LNCAP (cell line): ENCODE measurements around the gene STIMATE.

Experiments used
- TF ChIP-seq, protein P1 (sequence below): fragments of 450-650 bp; IDR thresholded peaks from 2 replicates; pipeline ENCODE4 v1.5.1; 2017; ENCODE audit warnings: mild to moderate bottlenecking

The STIMATE gene

DNA sequence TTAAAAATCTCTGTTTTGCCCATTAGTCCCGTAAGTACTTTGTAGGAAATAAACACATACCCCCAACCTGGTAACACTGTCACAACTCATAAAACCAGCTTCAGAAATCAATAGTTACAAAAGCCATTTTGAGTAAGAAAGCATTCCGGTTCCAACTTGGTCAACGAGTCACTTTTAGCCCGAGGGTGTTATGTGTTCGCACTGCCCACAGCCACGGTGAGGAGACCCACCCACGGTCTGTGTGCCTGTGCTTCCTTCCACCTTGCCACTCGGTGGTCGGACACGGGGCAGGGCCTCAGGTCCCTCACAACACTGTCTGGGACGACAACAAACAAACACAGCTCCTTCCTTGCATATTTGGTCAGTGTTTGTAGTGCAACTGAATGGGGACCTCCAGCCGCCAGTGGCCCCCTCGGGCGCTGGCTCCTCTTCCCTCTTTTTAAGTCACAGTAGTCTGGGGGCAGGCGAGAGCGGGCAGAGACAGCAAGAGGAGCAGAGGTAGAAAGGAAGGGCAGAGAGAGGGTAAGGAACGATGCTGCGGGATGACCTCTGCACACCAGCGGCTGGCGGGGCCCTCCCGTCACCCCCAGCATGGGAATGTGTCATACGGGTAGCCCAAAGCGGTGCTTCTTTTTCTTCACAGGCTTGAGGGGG lies 57.3 kb downstream of the STIMATE start:
- TF ChIP-seq, protein P1, sequence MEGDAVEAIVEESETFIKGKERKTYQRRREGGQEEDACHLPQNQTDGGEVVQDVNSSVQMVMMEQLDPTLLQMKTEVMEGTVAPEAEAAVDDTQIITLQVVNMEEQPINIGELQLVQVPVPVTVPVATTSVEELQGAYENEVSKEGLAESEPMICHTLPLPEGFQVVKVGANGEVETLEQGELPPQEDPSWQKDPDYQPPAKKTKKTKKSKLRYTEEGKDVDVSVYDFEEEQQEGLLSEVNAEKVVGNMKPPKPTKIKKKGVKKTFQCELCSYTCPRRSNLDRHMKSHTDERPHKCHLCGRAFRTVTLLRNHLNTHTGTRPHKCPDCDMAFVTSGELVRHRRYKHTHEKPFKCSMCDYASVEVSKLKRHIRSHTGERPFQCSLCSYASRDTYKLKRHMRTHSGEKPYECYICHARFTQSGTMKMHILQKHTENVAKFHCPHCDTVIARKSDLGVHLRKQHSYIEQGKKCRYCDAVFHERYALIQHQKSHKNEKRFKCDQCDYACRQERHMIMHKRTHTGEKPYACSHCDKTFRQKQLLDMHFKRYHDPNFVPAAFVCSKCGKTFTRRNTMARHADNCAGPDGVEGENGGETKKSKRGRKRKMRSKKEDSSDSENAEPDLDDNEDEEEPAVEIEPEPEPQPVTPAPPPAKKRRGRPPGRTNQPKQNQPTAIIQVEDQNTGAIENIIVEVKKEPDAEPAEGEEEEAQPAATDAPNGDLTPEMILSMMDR, result no peak

DNA sequence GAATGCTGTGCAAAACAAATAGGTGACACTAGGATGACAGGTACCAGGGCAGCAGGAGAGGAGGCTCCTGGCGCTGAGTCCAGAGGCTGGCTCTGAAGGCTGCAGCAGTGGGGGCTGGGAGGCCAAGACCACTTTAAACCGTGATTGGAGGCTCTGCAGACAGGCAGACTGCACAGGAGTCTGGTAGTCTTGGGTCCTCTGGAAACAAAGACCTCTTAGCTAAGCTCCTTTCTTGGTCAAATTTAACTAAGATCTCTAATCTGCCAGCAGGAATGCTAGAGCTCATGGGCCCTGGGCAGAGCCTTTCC lies 58.1 kb downstream of the STIMATE start:
- TF ChIP-seq, protein P1, result no peak

DNA sequence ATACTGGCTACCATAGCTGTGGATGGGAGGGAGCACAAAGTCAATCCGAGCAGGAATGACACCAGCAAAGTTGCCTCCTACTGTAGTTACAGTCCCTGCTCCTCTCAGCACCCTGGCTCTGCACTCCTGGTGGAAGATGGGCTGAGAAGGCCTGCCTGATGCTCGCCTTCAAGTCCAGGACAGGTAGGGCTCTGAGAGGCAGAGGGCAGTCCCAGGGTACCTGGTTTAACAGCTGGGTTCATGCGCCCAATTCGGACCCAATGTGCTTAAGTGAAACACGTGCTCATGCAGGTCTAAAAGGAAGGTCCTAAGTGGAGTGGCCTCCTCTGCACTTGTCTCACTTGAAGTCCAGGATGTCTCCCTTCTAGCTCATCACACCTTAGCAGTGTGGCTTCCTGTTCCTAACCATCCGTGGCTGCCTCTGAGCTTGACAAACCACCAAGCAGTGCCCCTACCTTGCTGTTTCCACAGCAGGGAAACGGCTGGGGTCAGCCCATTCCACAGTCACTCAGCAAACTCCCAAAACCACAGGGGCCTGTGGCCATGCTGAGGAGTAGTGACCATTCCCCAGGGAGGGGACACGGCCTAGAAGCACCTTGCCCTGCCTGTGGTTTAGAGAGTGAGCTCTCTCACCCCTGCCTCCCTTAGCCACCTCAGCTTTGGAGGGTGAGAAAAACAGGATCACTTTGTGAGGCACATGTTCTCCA lies 58.6 kb downstream of the STIMATE start:
- TF ChIP-seq, protein P1, result no peak

DNA sequence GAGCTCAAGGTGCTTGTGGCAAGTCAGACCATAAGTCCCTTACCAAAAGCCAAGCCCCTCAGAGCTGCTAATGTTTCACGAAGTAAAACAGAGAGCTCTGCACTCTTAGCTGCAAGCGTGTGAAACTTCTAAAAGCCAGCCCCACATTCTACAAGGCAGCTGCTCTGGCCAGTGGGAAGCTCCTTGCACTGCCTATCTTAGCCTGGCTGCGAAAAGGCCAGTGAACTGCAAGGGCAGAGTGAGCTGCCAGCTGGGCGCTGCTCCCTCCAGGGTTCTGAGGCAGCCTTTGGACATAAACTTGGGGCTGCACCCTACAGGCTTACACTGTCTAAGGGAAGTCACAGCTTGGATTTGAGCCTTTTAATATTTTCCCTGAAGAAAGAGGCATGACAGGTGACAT lies 60.4 kb downstream of the STIMATE start:
- TF ChIP-seq, protein P1, result no peak

DNA sequence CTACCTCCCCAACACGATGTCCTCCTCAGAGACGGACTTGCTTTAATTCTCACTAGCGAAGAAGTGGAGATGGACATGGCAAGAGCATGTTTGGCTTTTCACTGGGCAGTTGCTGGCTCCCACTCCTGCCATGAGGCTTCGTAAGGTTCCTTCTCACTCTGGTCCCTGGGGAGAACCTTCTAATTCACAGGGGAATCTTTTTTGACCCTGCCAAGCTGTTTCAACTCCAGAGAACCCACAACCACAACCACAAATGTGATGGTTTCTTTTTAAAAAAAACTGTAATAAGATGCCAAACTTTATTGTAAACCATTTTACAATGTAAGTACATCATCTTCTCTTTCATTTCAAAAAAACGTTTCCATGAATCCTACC lies 60.9 kb downstream of the STIMATE start:
- TF ChIP-seq, protein P1, result no peak

DNA sequence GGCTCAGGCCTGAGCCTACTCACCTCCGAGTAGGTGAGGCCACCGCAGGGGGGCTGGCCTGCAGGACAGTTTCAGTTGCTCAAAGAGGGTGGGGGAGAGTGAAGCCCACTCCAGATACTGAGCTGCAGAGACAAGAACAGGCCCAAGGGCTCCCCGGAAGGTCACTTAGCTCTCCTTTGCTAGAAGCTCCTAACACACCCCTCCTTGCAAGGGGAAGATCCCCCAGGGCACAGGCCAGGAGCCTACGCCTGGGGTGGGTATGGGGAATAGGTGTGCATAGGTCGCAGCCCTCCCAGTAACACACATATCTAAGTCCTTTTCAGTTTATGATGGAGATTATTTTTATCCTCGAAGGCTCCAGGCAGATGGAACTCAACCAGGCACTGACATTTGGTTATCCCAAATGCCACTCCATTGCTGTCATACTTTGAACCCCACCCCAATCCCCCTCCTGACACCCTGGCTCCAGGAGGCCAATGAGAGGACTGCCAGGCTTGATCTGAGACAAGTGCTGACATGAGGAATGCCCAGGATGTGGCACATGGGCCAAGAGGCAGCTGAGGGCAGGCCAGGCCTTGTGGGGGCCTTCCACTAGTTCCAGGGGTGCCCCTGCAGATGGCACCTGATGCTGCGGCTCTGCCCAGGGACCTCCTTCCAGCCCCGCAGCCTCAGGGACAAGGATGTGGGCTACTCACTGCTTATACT lies 61.4 kb downstream of the STIMATE start:
- TF ChIP-seq, protein P1, result no peak

DNA sequence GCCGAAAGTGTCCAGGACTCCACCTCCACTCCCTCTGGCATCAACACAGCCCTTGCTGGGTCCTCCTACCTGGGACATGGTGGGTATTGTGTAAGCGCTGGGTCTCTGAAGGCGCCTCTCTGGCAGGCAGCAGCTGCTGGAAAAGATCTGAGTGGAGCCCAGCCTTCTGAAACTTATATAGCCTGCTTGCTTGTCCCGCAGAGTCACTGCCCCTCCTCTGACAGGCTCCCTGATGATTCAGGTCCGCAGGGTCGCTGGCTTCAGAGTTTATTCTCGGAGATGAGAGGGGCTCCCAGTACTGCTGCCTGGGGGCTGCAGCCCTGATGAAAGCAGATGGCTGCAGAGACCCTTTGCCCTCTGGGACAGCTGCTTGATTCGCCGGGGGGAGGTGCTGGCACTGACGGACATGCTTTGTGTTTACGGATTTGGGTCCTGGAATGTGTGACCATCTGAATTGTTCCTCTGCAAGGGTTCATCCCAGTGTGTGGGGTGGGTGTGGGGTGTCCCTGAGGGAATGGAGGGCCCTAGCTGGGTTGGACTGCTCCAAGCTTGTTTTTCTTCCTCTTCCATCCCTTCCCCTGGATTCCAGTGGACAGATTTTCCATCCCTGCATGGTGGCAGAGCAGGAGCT lies 62.4 kb downstream of the STIMATE start, which contains the start of gene MUSTN1:
Gene MUSTN1 (minus strand): TSS at position 149 of the 631 bp plus-strand sequence. CDS start 71 bp downstream, at position 78.
- TF ChIP-seq, protein P1, result no peak
